ENCODE data around the gene PTPRT. TPM values are rescaled to one million over a fixed set of nuclear protein-coding genes. Genes with fewer than 3 reads are reported as not detected.

PTPRT gene
- total RNA-seq, 1 experiment from 2014 or later, result 0.13 TPM

DNA sequence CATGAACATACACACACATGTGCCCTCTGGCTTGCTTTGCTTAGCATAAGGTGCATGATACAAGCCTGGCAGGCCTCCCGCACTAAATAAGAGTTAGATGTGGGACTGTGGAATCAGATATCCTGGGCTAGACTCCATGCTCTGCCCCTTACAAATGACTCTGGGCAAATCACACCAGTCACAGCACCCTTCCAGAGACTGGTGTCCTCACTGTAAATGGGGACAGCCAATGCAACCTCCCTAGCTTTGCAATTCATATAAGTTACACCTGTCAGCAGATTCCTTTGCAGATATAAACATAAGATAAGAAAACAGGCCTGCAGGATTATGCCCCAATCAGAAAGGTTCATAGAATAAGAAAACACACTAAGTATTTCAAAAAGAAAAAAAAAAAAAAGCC, 174.1 kb downstream of the PTPRT start:
- no peak overlapping the region for H2AK5ac ChIP-seq (ENCODE audit: insufficient read length, low read length)

More for the DNA sequence above, 174.1 kb downstream of the PTPRT start:
- no peak overlapping the region for H2BK20ac ChIP-seq (ENCODE audit: low read depth, low read length, poor library complexity, severe bottlenecking)
- H3K4ac ChIP-seq (ENCODE audit: low read depth, low read length), result no peak overlapping the region
- H3K9me3 ChIP-seq (ENCODE audit: control insufficient read depth, low read depth, low read length), result no peaks in the 10 kb centered on the region
- Mint-ChIP-seq H3K4me1 (peaks cover 8 to 31% of the 10 kb centered on the region in 2 experiments; a peak in 3 of 4 replicates), H3K9me3 (no peaks in the 10 kb centered on the region), H3K4me3 (no peak overlapping the region), H3K27me3 (ENCODE audit: low read depth) (peaks cover 5% of the 10 kb centered on the region), H3K36me3 (ENCODE audit: insufficient read depth in 1 of 3, low read depth in 3 of 3) (no peaks in the 10 kb centered on the region; a peak in 1 of 7 replicates), H3K27ac (no peak overlapping the region)
- H4K8ac ChIP-seq (replicated peaks; ENCODE audit: insufficient read length, low read depth, low read length), result no peak overlapping the region
- no peak overlapping the region for H2BK5ac ChIP-seq (ENCODE audit: insufficient read length, low read length)
- H4K5ac ChIP-seq (ENCODE audit: insufficient read length, low read depth, low read length), result no peak overlapping the region
- H3K14ac ChIP-seq (ENCODE audit: insufficient read depth, low read length), result no peak overlapping the region
- H3K79me2 ChIP-seq (ENCODE audit: insufficient read depth, low read length), result no peaks in the 10 kb centered on the region
- no peak overlapping the region for H2BK120ac ChIP-seq (ENCODE audit: low read depth, low read length, poor library complexity, severe bottlenecking)
- no peak overlapping the region for H3T11ph ChIP-seq (ENCODE audit: low read length)
- no peaks in the 10 kb centered on the region; the same call in 1 of the 2 replicates for H3K4me1 ChIP-seq (ENCODE audit: insufficient read depth, low read length)
- no peak overlapping the region for H3K23ac ChIP-seq (ENCODE audit: insufficient read length, low read depth, low read length)
- WGBS (ENCODE audit: extremely low coverage, insufficient read length, low lambda C conversion rate), result no CpG with 5 or more reads among the region's 1 CpG
- H2BK12ac ChIP-seq (ENCODE audit: insufficient read length, low read depth, low read length), result no peak overlapping the region
- no peak overlapping the region for H2BK15ac ChIP-seq (ENCODE audit: low read depth, low read length)
- no peak overlapping the region for H2AFZ ChIP-seq (ENCODE audit: low read length)
- no peak overlapping the region for H3K27ac ChIP-seq (ENCODE audit: insufficient read length, low read depth, low read length)
- H3K56ac ChIP-seq (ENCODE audit: insufficient read length, low read depth, low read length), result no peak overlapping the region
- no peaks in the 10 kb centered on the region for H3K27me3 ChIP-seq (ENCODE audit: insufficient read depth, low read length)
- TF ChIP-seq, protein P1, sequence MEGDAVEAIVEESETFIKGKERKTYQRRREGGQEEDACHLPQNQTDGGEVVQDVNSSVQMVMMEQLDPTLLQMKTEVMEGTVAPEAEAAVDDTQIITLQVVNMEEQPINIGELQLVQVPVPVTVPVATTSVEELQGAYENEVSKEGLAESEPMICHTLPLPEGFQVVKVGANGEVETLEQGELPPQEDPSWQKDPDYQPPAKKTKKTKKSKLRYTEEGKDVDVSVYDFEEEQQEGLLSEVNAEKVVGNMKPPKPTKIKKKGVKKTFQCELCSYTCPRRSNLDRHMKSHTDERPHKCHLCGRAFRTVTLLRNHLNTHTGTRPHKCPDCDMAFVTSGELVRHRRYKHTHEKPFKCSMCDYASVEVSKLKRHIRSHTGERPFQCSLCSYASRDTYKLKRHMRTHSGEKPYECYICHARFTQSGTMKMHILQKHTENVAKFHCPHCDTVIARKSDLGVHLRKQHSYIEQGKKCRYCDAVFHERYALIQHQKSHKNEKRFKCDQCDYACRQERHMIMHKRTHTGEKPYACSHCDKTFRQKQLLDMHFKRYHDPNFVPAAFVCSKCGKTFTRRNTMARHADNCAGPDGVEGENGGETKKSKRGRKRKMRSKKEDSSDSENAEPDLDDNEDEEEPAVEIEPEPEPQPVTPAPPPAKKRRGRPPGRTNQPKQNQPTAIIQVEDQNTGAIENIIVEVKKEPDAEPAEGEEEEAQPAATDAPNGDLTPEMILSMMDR (conservative IDR thresholded peaks at IDR 0.05), result no peak
- H3K79me1 ChIP-seq (ENCODE audit: insufficient read depth, low read depth, low read length, poor library complexity, severe bottlenecking), result no peaks in the 10 kb centered on the region
- no peak overlapping the region for H4K91ac ChIP-seq (ENCODE audit: insufficient read length, low read depth, low read length)
- no peak overlapping the region for H3K9ac ChIP-seq (ENCODE audit: extremely low read depth, insufficient read length, low read length)
- H3K4me2 ChIP-seq (ENCODE audit: insufficient read depth, insufficient read length, low read length), result no peak overlapping the region
- no peaks in the 10 kb centered on the region for H3K23me2 ChIP-seq (ENCODE audit: insufficient read length, low read depth, low read length, poor library complexity, severe bottlenecking)
- DNase-seq, result no peak
- no peak overlapping the region for H3K18ac ChIP-seq (ENCODE audit: insufficient read length, low read depth, low read length)
- H4K20me1 ChIP-seq (ENCODE audit: control insufficient read depth, insufficient read depth, insufficient read length), result no peaks in the 10 kb centered on the region
